Measurements from ENCODE around the gene TEAD1. TPM values are rescaled to one million over a fixed set of nuclear protein-coding genes. Genes with fewer than 3 reads are reported as not detected.

The TEAD1 gene
- total and polyA plus RNA-seq, 2 experiments from 2014 or later: 24.5 to 103 TPM

- H4K20me1 ChIP-seq (replicated peaks; ENCODE audit: insufficient read depth): peaks cover 4% of the 10 kb centered on the region; the same call in 1 of the 2 replicates
- Mint-ChIP-seq H3K9me3 (no peaks in the 10 kb centered on the region), H3K27ac (peak overlapping the region; percentile 57), H3K27me3 (ENCODE audit: insufficient read depth, low read depth, poor library complexity) (peaks cover 4% of the 10 kb centered on the region), H3K36me3 (ENCODE audit: low read depth) (no peaks in the 10 kb centered on the region; the same call in 2 of the 3 replicates), H3K4me1 (peaks cover 87% of the 10 kb centered on the region), H3K4me3 (no peak overlapping the region)
- H3K36me3 ChIP-seq (ENCODE audit: insufficient read depth): no peaks in the 10 kb centered on the region
- H2AFZ ChIP-seq: no peak overlapping the region
- DNase-seq (ENCODE audit: low spot score) (no peak), ATAC-seq (peak; percentile 9; the same call in 1 of the 3 replicates)
- TF ChIP-seq CREB1 (CRISPR knock-in tag; IDR thresholded peaks at IDR 0.05; ENCODE audit: low read depth) (no peak), NANOG (IDR thresholded peaks at IDR 0.05; ENCODE audit: borderline replicate concordance) (no peak), STAT1 (IDR thresholded peaks at IDR 0.05; ENCODE audit: unreplicated experiment) (no peak), ZNF331 (CRISPR knock-in tag; IDR thresholded peaks at IDR 0.05; ENCODE audit: low read depth) (no peak), POLR2AphosphoS5 (IDR thresholded peaks at IDR 0.05; ENCODE audit: low read depth) (no peak), ZNF114 (CRISPR knock-in tag; IDR thresholded peaks at IDR 0.05) (no peak), EZH2phosphoT487 (IDR thresholded peaks at IDR 0.05; ENCODE audit: unreplicated experiment) (no peak), CTCF (conservative IDR thresholded peaks at IDR 0.05; ENCODE audit: low read depth in 2 of 2) (no peak)
- H3K4me2 ChIP-seq: peak overlapping the region; percentile 67
- H3F3A ChIP-seq (replicated peaks; ENCODE audit: low read depth): peaks cover 8% of the 10 kb centered on the region; the same call in 1 of the 2 replicates
- H3K9me2 ChIP-seq (ENCODE audit: insufficient read depth): no peaks in the 10 kb centered on the region
- H3K79me2 ChIP-seq (replicated peaks; ENCODE audit: insufficient read depth): peaks cover 89% of the 10 kb centered on the region
- peak overlapping the region; percentile 89 for H3K27ac ChIP-seq (ENCODE audit: low read depth)
- no peaks in the 10 kb centered on the region for H3K27me3 ChIP-seq (ENCODE audit: insufficient read depth)
- peaks cover 76% of the 10 kb centered on the region for H3K4me1 ChIP-seq (ENCODE audit: insufficient read depth)
- H3K4me3 ChIP-seq: no peak overlapping the region
These were observed 129.0 kb downstream of the TEAD1 start for GRCh38 chr11:12803086-12803826.

GRCh38 chr11:12806113-12806512 lies 131.9 kb downstream of the TEAD1 start:
- Mint-ChIP-seq H3K4me1 (peaks cover 77% of the 10 kb centered on the region), H3K9me3 (no peaks in the 10 kb centered on the region), H3K27ac (peak overlapping the region; percentile 15; the same call in 1 of the 2 replicates), H3K27me3 (ENCODE audit: insufficient read depth, low read depth, poor library complexity) (peaks cover 3% of the 10 kb centered on the region), H3K36me3 (ENCODE audit: low read depth) (no peaks in the 10 kb centered on the region; the same call in 2 of the 3 replicates), H3K4me3 (no peak overlapping the region)
- H3K79me2 ChIP-seq (replicated peaks; ENCODE audit: insufficient read depth): peaks cover 100% of the 10 kb centered on the region
- no peak overlapping the region for H3K27ac ChIP-seq (ENCODE audit: low read depth)
- no peak overlapping the region for H3K4me3 ChIP-seq
- peaks cover 50% of the 10 kb centered on the region for H3K4me1 ChIP-seq (ENCODE audit: insufficient read depth)
- no peak for ATAC-seq
- H3F3A ChIP-seq (replicated peaks; ENCODE audit: low read depth): no peaks in the 10 kb centered on the region
- H4K20me1 ChIP-seq (replicated peaks; ENCODE audit: insufficient read depth): peaks cover 7% of the 10 kb centered on the region; the same call in 1 of the 2 replicates
- no peaks in the 10 kb centered on the region for H3K36me3 ChIP-seq (ENCODE audit: insufficient read depth)
- no peak overlapping the region for H3K4me2 ChIP-seq
- H3K9me2 ChIP-seq (ENCODE audit: insufficient read depth): peaks cover 6% of the 10 kb centered on the region; the same call in 1 of the 2 replicates
- no peak overlapping the region for H2AFZ ChIP-seq
- H3K27me3 ChIP-seq (ENCODE audit: insufficient read depth): no peaks in the 10 kb centered on the region
- no peak for DNase-seq (ENCODE audit: low spot score)
- TF ChIP-seq CTCF (conservative IDR thresholded peaks at IDR 0.05; ENCODE audit: low read depth in 2 of 2) (no peak), EZH2 (IDR thresholded peaks at IDR 0.05; ENCODE audit: low read depth, unreplicated experiment) (no peak), REST (IDR thresholded peaks at IDR 0.05; ENCODE audit: unreplicated experiment) (no peak), POLR2AphosphoS5 (IDR thresholded peaks at IDR 0.05; ENCODE audit: low read depth) (no peak), ETS1 (IDR thresholded peaks at IDR 0.05) (no peak), ZNF331 (CRISPR knock-in tag; IDR thresholded peaks at IDR 0.05; ENCODE audit: low read depth) (no peak), EZH2phosphoT487 (IDR thresholded peaks at IDR 0.05; ENCODE audit: unreplicated experiment) (no peak), STAT1 (IDR thresholded peaks at IDR 0.05; ENCODE audit: unreplicated experiment) (no peak), NANOG (IDR thresholded peaks at IDR 0.05; ENCODE audit: borderline replicate concordance) (no peak)
